ENCODE results near the gene PNMA3.
"Not testable (repeated sequence)": the region's sequence is repeated elsewhere in the genome, so short reads cannot be mapped to it uniquely, and the experiment has no call there.

PNMA3 gene

DNA sequence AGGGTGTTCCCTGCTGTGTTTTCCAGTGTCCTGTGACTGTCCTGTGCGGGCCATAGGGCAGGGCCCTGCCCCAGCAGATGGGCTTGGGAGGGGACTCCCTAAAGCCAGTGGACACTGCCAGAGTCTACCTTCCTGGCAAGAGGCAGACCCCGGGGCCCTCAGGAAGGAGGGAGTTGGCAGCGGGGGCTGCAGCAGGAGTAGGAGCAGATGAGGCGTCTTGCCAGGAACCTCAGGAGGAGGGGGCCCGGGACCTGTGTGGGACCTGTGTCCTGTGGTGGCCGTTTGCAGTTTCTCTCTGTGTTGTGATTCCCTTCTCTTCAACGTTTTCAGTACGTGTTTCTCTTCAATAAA is 3.8 kb downstream of the PNMA3 start:
- no peak for TF ChIP-seq POLR2A (IDR thresholded peaks at IDR 0.05; ENCODE audit: low read depth, low read length)
- FAIRE-seq, result no peak
- DNase-seq (ENCODE audit: insufficient read length, low spot score), result no peak

DNA sequence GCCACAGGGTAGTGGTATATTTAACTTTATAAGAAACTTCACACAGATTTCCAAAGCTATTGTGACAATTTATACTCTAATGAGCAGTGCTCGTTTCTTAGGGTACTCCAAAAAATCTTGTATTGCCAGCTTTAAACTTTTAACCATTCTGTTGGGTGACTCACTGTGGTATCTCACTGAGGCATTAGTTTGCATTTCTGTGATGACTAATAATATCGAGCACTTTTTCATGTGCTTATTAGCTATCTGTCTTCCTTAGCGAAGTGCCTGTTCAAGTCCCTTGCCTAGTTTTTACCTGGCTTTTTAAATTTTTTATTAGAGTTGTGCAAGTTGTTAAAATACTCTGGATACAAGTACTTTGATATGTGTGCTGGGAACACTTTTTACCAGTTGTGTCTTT is 5.5 kb downstream of the PNMA3 start:
- TF ChIP-seq POLR2A (IDR thresholded peaks at IDR 0.05; ENCODE audit: low read depth, low read length), result no peak
- DNase-seq (ENCODE audit: insufficient read length, low spot score) (peak; percentile 53), FAIRE-seq (no peak)

DNA sequence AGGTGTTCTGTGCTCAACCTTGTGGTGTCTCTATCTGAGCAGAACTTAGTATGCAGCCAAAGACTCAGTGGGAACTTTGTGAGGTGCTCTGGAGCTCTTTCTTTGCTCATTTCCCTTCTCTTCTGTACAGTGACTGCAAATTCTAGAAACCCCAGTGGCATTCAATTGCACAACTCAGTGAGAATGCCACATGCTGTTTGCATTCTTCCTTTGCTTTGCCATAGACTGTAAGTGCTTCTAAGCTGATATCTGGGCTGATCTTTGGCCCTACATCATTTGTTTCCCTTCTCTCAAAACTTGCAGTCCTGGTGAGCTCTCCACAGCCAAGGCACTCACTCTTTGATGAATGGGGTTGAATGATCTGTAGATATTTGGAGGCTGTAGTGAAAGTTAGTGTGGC is 7.0 kb downstream of the PNMA3 start:
- FAIRE-seq (no peak), DNase-seq (ENCODE audit: insufficient read length, low spot score) (no peak)
- TF ChIP-seq POLR2A (IDR thresholded peaks at IDR 0.05; ENCODE audit: low read depth, low read length), result no peak

DNA sequence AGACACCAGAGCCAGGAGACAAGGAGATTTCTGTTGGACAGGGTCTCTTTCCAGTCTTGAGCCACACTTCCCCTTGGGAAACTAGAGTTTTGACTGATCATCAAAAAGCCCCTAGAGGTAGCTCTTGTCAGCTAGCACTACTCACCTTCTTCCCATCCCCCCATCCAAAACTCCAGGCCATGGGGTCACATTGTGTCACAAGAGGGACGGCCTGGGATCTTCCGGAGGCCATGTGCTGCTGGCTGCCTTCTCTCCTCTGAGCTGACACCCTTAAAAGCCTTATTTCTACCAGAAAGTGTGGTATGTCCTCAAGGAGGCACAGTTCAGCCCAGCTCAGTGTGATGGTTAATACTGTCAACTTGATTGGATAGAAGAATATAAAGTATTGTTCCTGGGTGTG is 7.8 kb downstream of the PNMA3 start:
- no peak for TF ChIP-seq POLR2A (IDR thresholded peaks at IDR 0.05; ENCODE audit: low read depth, low read length)
- no peak for FAIRE-seq
- DNase-seq (ENCODE audit: insufficient read length, low spot score), result no peak

DNA sequence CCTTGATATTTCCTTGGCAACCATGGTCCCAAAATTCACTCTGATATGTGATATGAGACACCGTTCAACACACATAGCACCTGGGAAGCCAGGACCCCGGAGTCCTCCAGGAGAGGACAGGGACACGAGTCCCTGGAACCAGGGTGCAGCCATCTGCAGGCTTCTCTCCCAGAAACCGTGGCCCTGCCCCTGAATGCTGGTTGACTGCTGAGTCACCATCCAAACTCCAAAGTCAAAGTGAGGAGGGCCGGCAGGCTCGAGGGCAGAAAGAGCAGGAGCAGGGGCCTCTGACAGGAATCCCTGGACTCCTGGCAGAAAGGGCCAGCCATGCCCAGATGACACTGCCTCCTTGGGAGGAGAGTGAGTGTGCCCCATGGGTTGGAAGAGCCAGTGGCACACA is 9.1 kb downstream of the PNMA3 start:
- no peak for FAIRE-seq
- no peak for TF ChIP-seq POLR2A (IDR thresholded peaks at IDR 0.05; ENCODE audit: low read depth, low read length)

DNA sequence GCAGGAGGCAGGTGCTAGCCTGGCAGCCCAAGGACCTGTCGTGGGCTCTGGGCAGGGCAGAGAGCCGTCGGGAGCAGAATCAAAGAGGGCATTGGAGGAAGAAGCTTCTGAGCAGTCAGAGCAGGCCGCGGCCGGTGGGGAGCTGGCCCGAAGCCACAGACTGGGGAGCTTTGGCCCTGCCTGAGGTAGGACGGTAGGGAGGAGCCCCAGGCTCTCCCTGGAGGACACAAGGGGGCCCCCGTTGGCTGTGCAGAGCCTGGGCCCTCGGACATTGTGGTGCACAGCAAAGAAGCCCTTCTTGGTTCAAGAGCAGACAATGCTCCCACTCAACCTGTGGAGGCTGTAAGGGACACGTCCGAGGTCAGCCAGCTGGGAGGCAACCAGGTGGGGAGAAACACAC is 10.1 kb downstream of the PNMA3 start:
- FAIRE-seq, result not testable (repeated sequence)

More for the DNA sequence above, 9.1 kb downstream of the PNMA3 start:
- DNase-seq (ENCODE audit: insufficient read length, low spot score), result peak; percentile 42

DNA sequence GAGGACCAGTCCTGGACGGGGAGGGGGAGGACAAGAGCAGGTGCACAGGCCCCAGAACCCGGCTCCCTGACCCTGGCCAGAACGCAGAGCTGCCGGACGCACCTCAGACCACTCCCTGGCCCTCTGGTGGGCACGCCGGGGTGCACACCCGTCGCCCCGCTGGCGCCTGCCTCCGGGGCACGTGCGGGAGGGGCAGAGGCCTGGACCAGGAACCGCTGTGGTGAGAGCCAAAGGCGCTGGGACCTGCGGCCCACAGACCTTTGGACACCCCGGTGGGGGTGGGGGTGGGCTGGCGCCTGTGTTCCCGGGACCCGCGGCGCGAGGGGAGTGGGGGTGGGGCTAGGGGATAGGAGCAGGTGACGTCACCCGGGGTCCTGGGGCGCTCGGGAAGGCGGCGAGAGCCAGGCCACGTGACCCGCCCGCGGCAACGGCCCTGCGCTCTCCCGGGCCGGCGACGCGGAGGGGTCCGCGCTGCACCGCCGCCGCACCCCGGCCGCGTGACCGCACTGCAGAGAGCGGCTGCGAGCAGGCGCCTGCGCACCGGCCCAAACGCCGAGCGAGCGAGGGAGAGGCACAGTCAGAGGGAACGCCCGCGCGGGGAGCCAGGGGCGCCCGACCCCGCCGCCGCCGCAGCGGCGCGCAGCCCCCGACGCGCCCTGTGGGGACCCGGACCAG is 15.8 kb downstream of the PNMA3 start, which contains the start of gene PNMA6A:
Gene PNMA6A (plus strand): TSS at position 546 of the 675 bp plus-strand sequence. CDS start 609 bp downstream, outside the sequence.
- not testable (repeated sequence) for FAIRE-seq; DNase-seq (ENCODE audit: insufficient read length, low spot score)

More for the DNA sequence above, 10.1 kb downstream of the PNMA3 start:
- not testable (repeated sequence) for DNase-seq (ENCODE audit: insufficient read length, low spot score)

DNA sequence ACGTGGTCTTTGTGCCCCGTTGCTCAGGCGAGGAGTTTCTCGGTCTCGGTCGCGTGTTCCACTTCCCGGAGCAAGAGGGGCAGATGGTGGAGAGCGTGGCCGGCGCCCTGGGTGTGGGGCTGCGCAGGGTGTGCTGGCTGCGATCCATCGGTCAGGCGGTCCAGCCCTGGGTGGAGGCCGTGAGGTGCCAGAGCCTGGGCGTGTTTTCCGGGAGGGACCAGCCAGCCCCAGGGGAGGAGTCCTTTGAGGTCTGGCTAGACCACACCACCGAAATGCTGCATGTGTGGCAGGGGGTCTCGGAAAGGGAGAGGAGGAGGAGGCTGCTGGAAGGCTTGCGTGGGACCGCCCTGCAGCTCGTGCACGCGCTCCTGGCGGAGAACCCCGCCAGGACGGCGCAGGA is 17.1 kb downstream of the PNMA3 start:
- not testable (repeated sequence) for DNase-seq (ENCODE audit: insufficient read length, low spot score)

DNA sequence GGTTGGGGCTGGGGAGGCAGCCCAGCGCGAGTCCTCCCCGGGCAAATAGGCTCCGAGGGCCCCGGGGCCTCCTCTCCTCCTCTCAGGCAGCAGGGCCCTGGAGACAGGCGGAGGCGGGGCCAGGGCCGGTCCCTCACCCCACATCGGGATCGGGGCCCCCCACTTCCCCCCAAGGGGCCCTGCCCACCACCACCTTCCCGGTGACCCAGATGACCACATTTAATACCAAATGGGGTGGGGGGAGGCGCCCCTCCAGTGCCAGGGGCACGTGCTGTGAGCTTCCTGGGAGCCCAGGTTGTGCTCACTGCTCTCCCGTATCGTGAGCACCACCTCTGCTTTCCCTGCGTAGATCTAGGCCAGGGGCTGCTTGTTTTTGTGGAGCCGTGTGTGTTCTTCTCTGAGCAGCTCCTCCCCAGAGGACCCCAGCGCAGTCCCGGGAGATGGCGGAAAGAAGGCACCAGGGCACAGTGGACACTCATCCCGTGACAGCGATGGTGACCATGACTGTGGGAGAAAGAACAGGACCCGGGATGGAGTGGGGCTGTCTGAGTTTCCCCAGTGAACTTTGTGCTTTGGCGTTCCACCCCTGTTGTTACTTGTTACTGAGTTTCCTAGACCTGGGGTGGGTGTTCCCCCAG is 18.1 kb downstream of the PNMA3 start:
- no peak for TF ChIP-seq POLR2A (IDR thresholded peaks at IDR 0.05; ENCODE audit: low read depth, low read length)
- DNase-seq (ENCODE audit: insufficient read length, low spot score) (no peak), FAIRE-seq (no peak)

More for the DNA sequence above, 17.1 kb downstream of the PNMA3 start:
- FAIRE-seq, result not testable (repeated sequence)

DNA sequence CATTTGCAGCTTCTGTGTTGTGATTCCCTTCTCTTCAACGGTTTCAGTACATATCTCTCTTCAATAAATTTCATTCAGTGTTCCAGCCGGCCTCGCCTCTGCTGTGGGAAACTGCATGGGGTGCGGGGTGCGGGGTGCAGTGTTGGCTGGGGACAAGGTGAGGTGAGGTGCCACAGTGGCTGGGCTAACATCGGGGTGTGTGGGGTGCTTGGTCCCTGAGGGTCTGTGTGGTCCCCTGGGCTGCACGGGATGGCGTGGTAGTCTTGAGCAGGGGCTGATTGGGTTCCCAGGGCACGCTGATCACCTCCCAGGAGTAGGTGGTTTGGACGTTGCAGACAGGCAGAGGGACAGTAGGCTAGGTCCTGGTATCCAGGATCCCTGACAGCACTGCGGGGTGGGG is 18.7 kb downstream of the PNMA3 start:
- FAIRE-seq, result no peak

DNA sequence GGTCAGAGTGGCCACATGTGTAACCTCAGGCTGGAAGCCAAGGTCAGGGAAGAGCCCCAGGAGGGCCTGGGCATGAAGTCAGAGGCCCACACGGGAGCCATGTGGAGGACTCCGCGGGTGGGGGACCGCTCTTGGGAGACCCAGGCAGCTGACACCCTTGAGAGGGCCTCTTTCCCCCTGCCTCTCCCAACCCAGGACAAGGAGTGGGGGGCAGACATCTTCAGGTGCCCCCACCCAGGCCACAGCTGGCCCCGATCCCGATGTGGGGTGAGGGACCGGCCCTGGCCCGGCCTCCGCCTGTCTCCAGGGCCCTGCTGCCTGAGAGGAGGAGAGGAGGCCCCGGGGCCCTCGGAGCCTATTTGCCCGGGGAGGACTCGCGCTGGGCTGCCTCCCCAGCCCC is 19.1 kb downstream of the PNMA3 start:
- DNase-seq (ENCODE audit: insufficient read length, low spot score) (no peak), FAIRE-seq (no peak)
- no peak for TF ChIP-seq POLR2A (IDR thresholded peaks at IDR 0.05; ENCODE audit: low read depth, low read length)

More for the DNA sequence above, 18.7 kb downstream of the PNMA3 start:
- TF ChIP-seq POLR2A (IDR thresholded peaks at IDR 0.05; ENCODE audit: low read depth, low read length), result no peak
- no peak for DNase-seq (ENCODE audit: insufficient read length, low spot score)

DNA sequence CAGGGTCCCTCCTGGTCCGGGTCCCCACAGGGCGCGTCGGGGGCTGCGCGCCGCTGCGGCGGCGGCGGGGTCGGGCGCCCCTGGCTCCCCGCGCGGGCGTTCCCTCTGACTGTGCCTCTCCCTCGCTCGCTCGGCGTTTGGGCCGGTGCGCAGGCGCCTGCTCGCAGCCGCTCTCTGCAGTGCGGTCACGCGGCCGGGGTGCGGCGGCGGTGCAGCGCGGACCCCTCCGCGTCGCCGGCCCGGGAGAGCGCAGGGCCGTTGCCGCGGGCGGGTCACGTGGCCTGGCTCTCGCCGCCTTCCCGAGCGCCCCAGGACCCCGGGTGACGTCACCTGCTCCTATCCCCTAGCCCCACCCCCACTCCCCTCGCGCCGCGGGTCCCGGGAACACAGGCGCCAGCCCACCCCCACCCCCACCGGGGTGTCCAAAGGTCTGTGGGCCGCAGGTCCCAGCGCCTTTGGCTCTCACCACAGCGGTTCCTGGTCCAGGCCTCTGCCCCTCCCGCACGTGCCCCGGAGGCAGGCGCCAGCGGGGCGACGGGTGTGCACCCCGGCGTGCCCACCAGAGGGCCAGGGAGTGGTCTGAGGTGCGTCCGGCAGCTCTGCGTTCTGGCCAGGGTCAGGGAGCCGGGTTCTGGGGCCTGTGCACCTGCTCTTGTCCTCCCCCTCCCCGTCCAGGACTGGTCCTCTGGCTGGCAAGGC is 21.3 kb downstream of the PNMA3 start:
- not testable (repeated sequence) for DNase-seq (ENCODE audit: insufficient read length, low spot score); FAIRE-seq

DNA sequence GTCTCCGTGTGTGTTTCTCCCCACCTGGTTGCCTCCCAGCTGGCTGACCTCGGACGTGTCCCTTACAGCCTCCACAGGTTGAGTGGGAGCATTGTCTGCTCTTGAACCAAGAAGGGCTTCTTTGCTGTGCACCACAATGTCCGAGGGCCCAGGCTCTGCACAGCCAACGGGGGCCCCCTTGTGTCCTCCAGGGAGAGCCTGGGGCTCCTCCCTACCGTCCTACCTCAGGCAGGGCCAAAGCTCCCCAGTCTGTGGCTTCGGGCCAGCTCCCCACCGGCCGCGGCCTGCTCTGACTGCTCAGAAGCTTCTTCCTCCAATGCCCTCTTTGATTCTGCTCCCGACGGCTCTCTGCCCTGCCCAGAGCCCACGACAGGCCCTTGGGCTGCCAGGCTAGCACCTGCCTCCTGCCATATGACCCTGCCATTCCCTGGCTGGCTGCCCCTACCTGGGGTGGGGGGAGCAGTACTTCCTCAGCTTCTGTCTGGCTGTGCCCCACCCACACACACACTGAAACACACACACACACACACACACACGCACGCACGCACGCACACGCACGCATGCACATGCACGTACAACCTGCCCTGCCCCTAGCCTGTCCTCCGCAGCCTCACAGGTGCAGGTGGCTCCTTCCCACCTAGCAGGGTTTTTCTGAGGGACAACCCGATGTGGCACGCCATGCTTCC is 27.1 kb downstream of the PNMA3 start:
- DNase-seq (ENCODE audit: insufficient read length, low spot score), result not testable (repeated sequence)

DNA sequence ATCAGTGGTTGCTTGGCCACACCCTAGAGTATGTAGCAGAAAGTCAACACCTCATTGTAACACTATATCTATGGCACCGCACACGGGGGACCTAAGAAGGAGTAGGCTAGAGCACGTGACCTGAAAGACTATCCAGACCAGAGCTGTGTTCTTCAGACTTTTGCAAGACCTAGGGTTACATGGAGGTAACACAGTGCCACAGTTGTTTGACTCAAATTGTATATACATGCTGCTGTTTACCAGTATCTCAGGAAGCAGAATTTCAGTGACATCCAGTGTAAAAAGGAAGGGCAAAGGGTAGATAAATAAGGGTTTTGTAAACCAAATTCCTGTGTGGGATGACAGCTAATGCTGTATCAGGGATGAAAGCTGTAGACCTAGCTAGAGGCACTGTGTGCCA is 46.1 kb downstream of the PNMA3 start:
- DNase-seq (ENCODE audit: insufficient read length, low spot score) (no peak), FAIRE-seq (no peak)
- no peak for TF ChIP-seq POLR2A (IDR thresholded peaks at IDR 0.05; ENCODE audit: low read depth, low read length)

More for the DNA sequence above, 27.1 kb downstream of the PNMA3 start:
- FAIRE-seq, result not testable (repeated sequence)

DNA sequence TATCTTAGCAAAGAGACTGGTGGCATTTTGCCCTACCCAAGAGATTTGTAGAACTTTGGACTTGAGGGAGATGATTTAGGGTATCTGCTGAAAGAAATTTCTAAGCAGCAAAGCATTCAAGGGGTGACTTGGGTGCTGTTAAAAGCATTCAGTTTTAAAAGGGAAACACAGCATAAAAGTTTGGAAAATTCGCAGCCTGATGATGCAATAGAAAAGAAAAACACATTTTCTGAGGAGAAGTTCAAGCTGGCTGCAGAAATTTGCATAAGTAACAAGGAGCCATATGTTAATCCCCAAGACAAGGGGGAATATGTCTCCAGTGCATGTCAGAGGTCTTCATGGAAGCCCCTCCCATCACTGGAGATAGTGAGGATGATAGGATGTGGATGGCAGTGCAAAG is 48.7 kb downstream of the PNMA3 start:
- not testable (repeated sequence) for DNase-seq (ENCODE audit: insufficient read length, low spot score)

DNA sequence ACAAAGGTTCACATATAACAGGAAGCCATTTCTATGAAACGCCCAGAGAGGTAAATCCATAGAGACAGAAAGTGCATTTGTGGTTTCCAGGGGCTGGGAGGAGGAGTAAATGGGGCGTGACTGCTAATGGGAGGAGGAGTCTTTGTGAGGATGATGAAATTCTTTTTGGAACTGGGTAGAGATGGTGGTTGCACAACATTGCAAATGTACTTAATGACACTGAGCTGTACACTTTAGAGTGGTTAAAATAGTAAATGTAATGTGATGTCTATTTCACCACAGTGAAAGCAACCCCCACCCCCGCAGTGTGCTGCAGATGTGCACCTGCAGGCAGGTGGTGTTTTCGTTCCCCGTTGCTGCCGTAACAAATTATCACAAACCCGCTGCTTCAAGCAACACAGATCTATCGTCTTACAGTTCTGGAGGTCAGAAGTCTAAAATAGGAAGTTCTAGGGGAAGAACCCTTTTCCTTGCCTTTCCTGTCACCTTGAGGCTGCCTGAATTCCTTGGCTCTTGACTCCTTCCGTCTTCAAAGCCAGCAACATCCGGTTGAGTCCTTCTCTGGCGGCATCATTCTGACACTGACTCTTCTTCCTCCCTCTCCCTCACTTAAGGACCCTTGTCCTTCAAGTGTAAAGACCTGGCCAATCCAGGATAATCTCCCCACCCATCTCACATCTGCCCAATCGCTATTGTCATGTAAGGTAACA is 50.0 kb downstream of the PNMA3 start:
- FAIRE-seq; DNase-seq (ENCODE audit: insufficient read length, low spot score): not testable (repeated sequence)

More for the DNA sequence above, 48.7 kb downstream of the PNMA3 start:
- FAIRE-seq, result not testable (repeated sequence)
